ENCODE data around the gene COPS9.

- TF ChIP-seq CTCF (IDR thresholded peaks at IDR 0.05) (no peak), POLR2A (IDR thresholded peaks at IDR 0.05) (no peak)
Measured at GRCh38 chr2:240163844-240164574, 27.9 kb upstream of the COPS9 start.

Measured in body of pancreas (tissue), 4 donors.